Activated CD8-positive, alpha-beta memory T cell treated with anti-CD3 and anti-CD28 coated beads, Interleukin-2, amount 50 U/mL, for 24 hours (primary cell): ENCODE measurements around the gene GGT7.
A peak's percentile ranks its signal among the peaks of the same experiment; 100 is the strongest.
"Not testable (repeated sequence)": the region's sequence is repeated elsewhere in the genome, so short reads cannot be mapped to it uniquely, and the experiment has no call there.

ENCODE experiments used
- DNase-seq: peaks from one replicate; pipeline ENCODE4 v3.0.0-alpha.2; 2020; ENCODE audit errors: extremely low read depth

GGT7 gene

GRCh38 chr20:34872622-34873224, at the start of gene GGT7:
GGT7 (minus strand) TSS chr20:34872856; CDS start chr20:34872815, 41 bp downstream.
- peak; percentile 58 for DNase-seq

- no peak for DNase-seq
Measured at GRCh38 chr20:34921436-34921835, 48.8 kb upstream of the GGT7 start.

- no peak for DNase-seq
Measured at GRCh38 chr20:34920055-34920454, 47.4 kb upstream of the GGT7 start.

GRCh38 chr20:34916774-34917354, 44.2 kb upstream of the GGT7 start:
- no peak for DNase-seq

- no peak for DNase-seq
Measured at GRCh38 chr20:34915749-34916455, 43.2 kb upstream of the GGT7 start.

- DNase-seq, result no peak
Measured at GRCh38 chr20:34915131-34915530, 42.5 kb upstream of the GGT7 start.

GRCh38 chr20:34907616-34908469, 35.2 kb upstream of the GGT7 start:
- DNase-seq, result no peak

GRCh38 chr20:34904202-34904621, 31.6 kb upstream of the GGT7 start:
- no peak for DNase-seq

GRCh38 chr20:34898731-34899130, 26.1 kb upstream of the GGT7 start:
- not testable (repeated sequence) for DNase-seq

GRCh38 chr20:34898129-34898528, 25.5 kb upstream of the GGT7 start:
- not testable (repeated sequence) for DNase-seq

- DNase-seq, result no peak
Measured at GRCh38 chr20:34896086-34896621, 23.5 kb upstream of the GGT7 start.

GRCh38 chr20:34895465-34895864, 22.8 kb upstream of the GGT7 start:
- no peak for DNase-seq

GRCh38 chr20:34894723-34895122, 22.1 kb upstream of the GGT7 start:
- no peak for DNase-seq

GRCh38 chr20:34892671-34893070, 20.0 kb upstream of the GGT7 start:
- DNase-seq, result no peak

GRCh38 chr20:34891166-34892062, 18.8 kb upstream of the GGT7 start:
- DNase-seq, result no peak

- no peak for DNase-seq
Measured at GRCh38 chr20:34888468-34888867, 15.8 kb upstream of the GGT7 start.

GRCh38 chr20:34887023-34887422, 14.4 kb upstream of the GGT7 start:
- DNase-seq, result no peak

GRCh38 chr20:34886122-34886521, 13.5 kb upstream of the GGT7 start:
- DNase-seq, result no peak

GRCh38 chr20:34884260-34884659, 11.6 kb upstream of the GGT7 start:
- no peak for DNase-seq

- no peak for DNase-seq
Measured at GRCh38 chr20:34883809-34884208, 11.2 kb upstream of the GGT7 start.
